SK-N-SH treated with all-trans-retinoic acid at 6 μM for 48 hours (cell line): Measurements from ENCODE around the gene PDGFD.

Source experiments
- ATAC-seq: fragments of 200-7000 bp; cut with Tn5 transposase; 3 replicates; pipeline ENCODE4 v1.9.1; 2020; ENCODE audit warnings: mild to moderate bottlenecking, moderate library complexity
- ARNTL ChIP-seq: fragments of 450-650 bp; formaldehyde crosslinking; IDR thresholded peaks from 2 replicates; pipeline ENCODE4 v1.5.0; 2020; ENCODE audit warnings: low read depth, mild to moderate bottlenecking, moderate library complexity, borderline replicate concordance
- BACH2 ChIP-seq: fragments of 250-450 bp; sonication (Bioruptor Pico); IDR thresholded peaks from 2 replicates; pipeline ENCODE4 v1.9.0; 2021; ENCODE audit warnings: mild to moderate bottlenecking, borderline replicate concordance
- CREB5 ChIP-seq: fragments of 250-450 bp; sonication (Bioruptor Pico); IDR thresholded peaks from 2 replicates; pipeline ENCODE4 v1.5.1; 2020; ENCODE audit warnings: low read depth, mild to moderate bottlenecking, moderate library complexity
- CSDC2 ChIP-seq: fragments of 250-450 bp; sonication (Bioruptor Pico); IDR thresholded peaks from 2 replicates; pipeline ENCODE4 v1.5.0; 2020; ENCODE audit warnings: mild to moderate bottlenecking, moderate library complexity
- CSRNP3 ChIP-seq: fragments of 250-450 bp; sonication (Bioruptor Pico); IDR thresholded peaks from 2 replicates; pipeline ENCODE4 v1.5.1; 2021; ENCODE audit warnings: mild to moderate bottlenecking, moderate library complexity
- ESRRG ChIP-seq: fragments of 250-450 bp; sonication (Bioruptor Pico); IDR thresholded peaks from 2 replicates; pipeline ENCODE4 v1.6.1; 2021; ENCODE audit warnings: mild to moderate bottlenecking
- GLIS3 ChIP-seq: fragments of 250-450 bp; sonication (Bioruptor Pico); IDR thresholded peaks from 2 replicates; pipeline ENCODE4 v1.5.0; 2020; ENCODE audit warnings: mild to moderate bottlenecking, moderate library complexity
- ISL1 ChIP-seq: fragments of 250-450 bp; sonication (Bioruptor Pico); IDR thresholded peaks from 2 replicates; pipeline ENCODE4 v2.1.2; 2022; ENCODE audit warnings: mild to moderate bottlenecking, moderate library complexity
- OSR1 ChIP-seq: fragments of 250-450 bp; sonication (Bioruptor Pico); IDR thresholded peaks from 2 replicates; pipeline ENCODE4 v1.8.0; 2022; ENCODE audit warnings: moderate library complexity, mild to moderate bottlenecking, inconsistent platforms
- PATZ1 ChIP-seq: fragments of 250-450 bp; sonication (Bioruptor Pico); IDR thresholded peaks from 2 replicates; pipeline ENCODE4 v1.8.0; 2020; ENCODE audit warnings: mild to moderate bottlenecking, moderate library complexity, borderline replicate concordance
- POU6F1 ChIP-seq: fragments of 250-450 bp; sonication (Bioruptor Pico); IDR thresholded peaks from 2 replicates; pipeline ENCODE4 v1.8.0; 2021; ENCODE audit warnings: low read depth, mild to moderate bottlenecking, moderate library complexity, borderline replicate concordance
- PPARA ChIP-seq: fragments of 250-450 bp; sonication (Bioruptor Pico); IDR thresholded peaks from 2 replicates; pipeline ENCODE4 v1.5.0; 2020; ENCODE audit warnings: mild to moderate bottlenecking, borderline replicate concordance
- RARB ChIP-seq: fragments of 250-450 bp; sonication (Bioruptor Pico); IDR thresholded peaks from 2 replicates; pipeline ENCODE4 v1.8.0; 2021; ENCODE audit warnings: mild to moderate bottlenecking, moderate library complexity
- SNAI2 ChIP-seq: fragments of 250-450 bp; sonication (Bioruptor Pico); IDR thresholded peaks from 2 replicates; pipeline ENCODE4 v1.5.0; 2020; ENCODE audit warnings: mild to moderate bottlenecking, moderate library complexity
- TCF4 ChIP-seq: fragments of 250-450 bp; sonication (Bioruptor Pico); IDR thresholded peaks from 2 replicates; pipeline ENCODE4 v1.8.0; 2021; ENCODE audit warnings: mild to moderate bottlenecking, moderate library complexity, borderline replicate concordance
- TOX ChIP-seq: fragments of 250-450 bp; sonication (Bioruptor Pico); IDR thresholded peaks from 2 replicates; pipeline ENCODE4 v1.8.0; 2021; ENCODE audit warnings: mild to moderate bottlenecking, moderate library complexity, borderline replicate concordance
- TSHZ2 ChIP-seq: fragments of 250-450 bp; sonication (Bioruptor Pico); IDR thresholded peaks from 2 replicates; pipeline ENCODE4 v1.5.0; 2020; ENCODE audit warnings: mild to moderate bottlenecking, moderate library complexity
- ZC3H10 ChIP-seq: fragments of 250-450 bp; sonication (Bioruptor Pico); IDR thresholded peaks from 2 replicates; pipeline ENCODE4 v1.5.1; 2021; ENCODE audit warnings: mild to moderate bottlenecking, moderate library complexity
- ZFP3 ChIP-seq: fragments of 250-450 bp; sonication (Bioruptor Pico); IDR thresholded peaks from 2 replicates; pipeline ENCODE4 v1.5.0; 2020; ENCODE audit warnings: mild to moderate bottlenecking, moderate library complexity
- ZFP30 ChIP-seq: fragments of 450-650 bp; formaldehyde crosslinking; IDR thresholded peaks from 2 replicates; pipeline ENCODE4 v1.5.0; 2022; ENCODE audit warnings: mild to moderate bottlenecking, moderate library complexity
- ZNF565 ChIP-seq: fragments of 450-650 bp; formaldehyde crosslinking; conservative IDR thresholded peaks from 2 replicates; pipeline ENCODE4 v1.5.0; 2020; ENCODE audit warnings: low read depth, mild to moderate bottlenecking, moderate library complexity
- ZNF70 ChIP-seq: fragments of 450-650 bp; formaldehyde crosslinking; IDR thresholded peaks from 2 replicates; pipeline ENCODE4 v1.5.0; 2020; ENCODE audit warnings: mild to moderate bottlenecking, moderate library complexity

Gene PDGFD

GRCh38 chr11:104060004-104060794, 103.7 kb downstream of the PDGFD start (continued):
- peak; percentile 83 for TF ChIP-seq TSHZ2 (CRISPR knock-in tag)
- no peak for TF ChIP-seq BACH2 (CRISPR knock-in tag)
- TF ChIP-seq TCF4 (CRISPR knock-in tag) = peak; percentile 51; the same call in 1 of the 2 replicates

GRCh38 chr11:104058680-104059079, 105.3 kb downstream of the PDGFD start:
- no peak for TF ChIP-seq ARNTL
- TF ChIP-seq TCF4 (CRISPR knock-in tag) = no peak
- TF ChIP-seq CREB5 = no peak
- TF ChIP-seq ZFP3 (CRISPR knock-in tag) = no peak
- no peak for TF ChIP-seq ZNF565 (CRISPR knock-in tag)
- TF ChIP-seq GLIS3 = no peak
- TF ChIP-seq POU6F1 (CRISPR knock-in tag) = no peak
- no peak for TF ChIP-seq ZC3H10
- TF ChIP-seq CSRNP3 (CRISPR knock-in tag) = no peak
- no peak for TF ChIP-seq CSDC2 (CRISPR knock-in tag)
- no peak for TF ChIP-seq ZNF70 (CRISPR knock-in tag)
- no peak for TF ChIP-seq PATZ1
- TF ChIP-seq BACH2 (CRISPR knock-in tag) = no peak
- no peak for ATAC-seq

- ATAC-seq = no peak
- TF ChIP-seq TOX (no peak), PATZ1 (no peak), ARNTL (no peak), ZNF565 (CRISPR knock-in tag) (no peak), ESRRG (CRISPR knock-in tag) (no peak), ZFP30 (CRISPR knock-in tag) (no peak), SNAI2 (CRISPR knock-in tag) (no peak), PPARA (CRISPR knock-in tag) (no peak), TSHZ2 (CRISPR knock-in tag) (no peak), ZNF70 (CRISPR knock-in tag) (no peak), GLIS3 (no peak), BACH2 (CRISPR knock-in tag) (no peak), RARB (CRISPR knock-in tag) (no peak), ISL1 (CRISPR knock-in tag) (no peak), OSR1 (CRISPR knock-in tag) (no peak)
Observed at GRCh38 chr11:104057908-104058307, 106.0 kb downstream of the PDGFD start.
